SIG-M5 treated with dmso at 0.1 percent for 504 hours (cell line): ENCODE measurements around the gene PEX11A.

Source experiments
- DNase-seq: peaks from one replicate; lab custom pipeline; 2025; ENCODE audit not compliant: unreplicated experiment; lab: John Stamatoyannopoulos, UW

Gene PEX11A

GRCh38 chr15:89677381-89677780 lies 13.2 kb downstream of the PEX11A start:
- no peak for DNase-seq

- DNase-seq: no peak
Measured at GRCh38 chr15:89675606-89676005, 14.9 kb downstream of the PEX11A start.

- DNase-seq: no peak
Measured at GRCh38 chr15:89674526-89674925, 16.0 kb downstream of the PEX11A start.

GRCh38 chr15:89673165-89673512 lies 17.4 kb downstream of the PEX11A start:
- no peak for DNase-seq

- DNase-seq: no peak
Measured at GRCh38 chr15:89672221-89673164, 18.1 kb downstream of the PEX11A start.

- no peak for DNase-seq
Measured at GRCh38 chr15:89671687-89672086, 18.9 kb downstream of the PEX11A start.

- no peak for DNase-seq
Measured at GRCh38 chr15:89670971-89671560, 19.5 kb downstream of the PEX11A start.

- DNase-seq: no peak
Measured at GRCh38 chr15:89669941-89670340, 20.6 kb downstream of the PEX11A start.

GRCh38 chr15:89669309-89669865 lies 21.2 kb downstream of the PEX11A start:
- no peak for DNase-seq

GRCh38 chr15:89668171-89668570 lies 22.4 kb downstream of the PEX11A start:
- DNase-seq: no peak

GRCh38 chr15:89667706-89667960 lies 22.9 kb downstream of the PEX11A start:
- DNase-seq: no peak

- no peak for DNase-seq
Measured at GRCh38 chr15:89666858-89667705, 23.5 kb downstream of the PEX11A start.

GRCh38 chr15:89666184-89666857 lies 24.2 kb downstream of the PEX11A start:
- no peak for DNase-seq

GRCh38 chr15:89665449-89666181 lies 24.9 kb downstream of the PEX11A start:
- no peak for DNase-seq

- no peak for DNase-seq
Measured at GRCh38 chr15:89664441-89665350, 25.9 kb downstream of the PEX11A start.

- no peak for DNase-seq
Measured at GRCh38 chr15:89662893-89663626, 27.5 kb downstream of the PEX11A start.

GRCh38 chr15:89660556-89660955 lies 30.0 kb downstream of the PEX11A start:
- no peak for DNase-seq

- DNase-seq: no peak
Measured at GRCh38 chr15:89659295-89659694, 31.3 kb downstream of the PEX11A start.
